ENCODE results near the gene METTL24.
"Not testable (repeated sequence)": the region's sequence is repeated elsewhere in the genome, so short reads cannot be mapped to it uniquely, and the experiment has no call there.

Gene METTL24

GRCh38 chr6:110246900-110247546 lies 111.1 kb downstream of the METTL24 start:
- no peak for DNase-seq

GRCh38 chr6:110246378-110246777 lies 111.8 kb downstream of the METTL24 start:
- no peak for DNase-seq

- DNase-seq: not testable (repeated sequence)
Measured at GRCh38 chr6:110244621-110245020, 113.5 kb downstream of the METTL24 start.

GRCh38 chr6:110239526-110240274 lies 118.4 kb downstream of the METTL24 start:
- no peak for DNase-seq

GRCh38 chr6:110236007-110236406 lies 122.1 kb downstream of the METTL24 start:
- DNase-seq: not testable (repeated sequence)

DNA sequence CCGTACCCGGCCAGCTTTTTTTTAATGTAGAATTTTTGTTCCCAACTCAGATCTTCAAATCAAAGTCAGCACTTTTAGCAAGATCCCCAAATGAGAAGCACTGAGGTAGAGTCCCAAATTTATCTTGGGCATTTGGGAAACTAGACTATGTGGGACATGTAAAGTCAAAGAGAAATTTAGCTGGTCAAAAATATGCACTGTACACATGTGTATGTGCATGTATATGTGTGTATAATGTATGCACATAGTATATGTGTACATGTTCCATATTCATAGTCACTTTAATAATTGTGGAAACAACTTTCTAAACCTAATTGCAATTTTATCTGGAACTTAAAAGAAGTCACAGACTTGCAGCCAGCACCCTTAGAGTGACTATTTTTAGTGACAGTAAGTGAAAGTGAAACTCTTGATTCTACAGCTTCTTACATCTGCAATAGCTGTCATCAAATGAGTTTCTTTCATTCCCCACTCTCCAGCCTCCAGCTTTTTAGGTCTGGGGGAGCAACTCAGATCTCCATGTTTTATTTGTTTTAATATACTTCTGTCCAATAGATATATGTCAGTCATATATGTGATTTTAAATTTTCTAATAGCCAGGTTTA lies 124.3 kb downstream of the METTL24 start:
- no peak for DNase-seq

GRCh38 chr6:110232450-110232849 lies 125.7 kb downstream of the METTL24 start:
- DNase-seq: no peak

GRCh38 chr6:110226261-110226660 lies 131.9 kb downstream of the METTL24 start:
- no peak for DNase-seq

- no peak for DNase-seq
Measured at GRCh38 chr6:110221738-110222137, 136.4 kb downstream of the METTL24 start.

DNA sequence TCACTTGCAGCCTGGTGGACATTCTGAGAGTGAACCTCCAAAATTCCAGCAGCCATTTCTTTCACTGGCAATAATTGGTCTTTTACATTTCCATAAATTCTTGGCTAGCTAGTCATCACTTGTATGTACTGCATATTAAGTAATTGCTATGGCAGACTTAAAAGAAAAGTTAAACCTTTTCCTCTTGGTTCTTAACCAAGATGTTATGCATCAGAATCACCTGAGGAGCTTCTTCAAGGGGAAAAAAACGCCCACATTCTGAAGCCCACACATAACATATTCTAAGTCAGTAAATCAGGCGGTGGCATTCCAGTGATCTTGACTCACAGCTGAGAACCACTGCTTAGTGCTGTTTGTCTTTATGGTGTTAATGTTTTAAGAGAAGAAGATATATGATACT lies 140.9 kb downstream of the METTL24 start:
- DNase-seq: no peak

DNA sequence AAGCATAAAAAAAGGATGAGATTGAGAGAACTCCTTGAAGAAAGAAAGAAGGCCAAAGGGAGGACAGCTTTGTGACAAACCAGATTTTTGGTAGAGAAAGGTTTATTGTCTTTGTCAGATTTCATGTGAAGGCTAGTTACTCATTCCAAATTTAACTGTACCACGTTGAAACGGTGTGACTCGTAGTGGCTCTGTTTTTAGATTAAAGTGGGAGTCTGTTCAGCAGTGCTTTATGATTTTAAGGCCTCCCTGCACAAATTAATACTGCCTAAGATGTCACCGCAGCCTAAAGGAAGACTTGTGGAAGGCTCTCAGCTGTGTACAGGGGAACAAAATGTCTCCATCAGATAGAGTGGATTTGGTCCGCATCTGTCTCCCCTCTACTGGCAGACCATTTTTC lies 142.0 kb downstream of the METTL24 start:
- DNase-seq: no peak

DNA sequence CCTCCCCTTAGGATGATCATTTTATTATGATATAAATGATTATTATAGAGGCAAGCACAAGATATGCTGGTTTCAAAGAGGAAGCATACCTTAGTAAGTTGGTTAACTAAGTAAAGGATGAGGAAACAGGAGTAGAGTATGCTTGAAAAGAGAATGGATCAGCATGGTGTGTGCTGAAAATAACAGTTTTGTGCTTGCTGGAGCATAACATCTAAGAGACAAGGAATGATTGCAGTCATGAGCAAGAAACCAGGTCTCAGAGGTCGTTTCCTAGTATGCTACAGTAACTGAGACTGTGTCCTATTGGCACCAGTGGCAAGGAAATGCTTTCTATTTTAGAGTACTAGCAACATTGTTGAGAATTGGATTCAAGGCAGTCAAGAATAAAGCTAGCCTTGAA lies 143.8 kb downstream of the METTL24 start:
- DNase-seq: no peak

GRCh38 chr6:110211753-110212152 lies 146.4 kb downstream of the METTL24 start:
- DNase-seq: no peak

DNA sequence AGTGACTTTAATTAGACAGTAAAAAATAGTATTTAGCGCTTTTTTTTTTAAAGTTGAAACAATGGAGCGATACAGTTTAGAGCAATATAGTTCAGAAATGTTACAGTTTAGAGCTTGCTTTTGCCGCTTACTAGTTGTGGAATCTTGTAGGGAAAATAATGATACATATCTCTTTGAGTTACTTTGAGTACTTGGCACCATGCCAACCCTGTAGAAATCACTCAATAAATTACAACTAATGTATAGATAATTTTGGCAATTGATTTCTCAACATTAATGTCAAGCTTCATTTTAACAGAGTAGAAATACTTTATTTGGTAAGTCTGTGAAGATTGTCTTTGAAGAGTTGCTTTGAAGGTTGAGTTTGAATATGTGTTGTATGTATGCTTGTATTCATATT lies 150.5 kb downstream of the METTL24 start:
- DNase-seq: no peak

- DNase-seq: no peak
Measured at GRCh38 chr6:110201151-110201884, 156.8 kb downstream of the METTL24 start.

DNA sequence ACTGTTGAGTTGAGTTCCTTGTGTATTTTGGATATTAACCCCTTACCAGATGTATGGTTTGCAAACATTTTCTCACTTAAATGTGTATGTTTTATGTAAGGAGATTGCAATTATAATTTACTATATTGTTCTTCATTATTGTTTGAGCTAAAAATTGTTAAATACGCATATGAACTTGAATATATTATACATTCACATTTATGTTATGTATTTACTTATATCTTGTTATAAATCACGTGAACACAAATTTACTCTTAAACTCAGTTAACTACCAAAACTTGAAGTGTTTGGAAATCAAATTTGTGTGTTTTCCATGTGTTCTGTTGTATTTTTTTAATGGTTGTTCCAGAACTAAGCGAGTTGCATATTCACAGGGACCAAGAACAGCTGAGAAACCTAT lies 159.6 kb downstream of the METTL24 start:
- no peak for DNase-seq

- DNase-seq: no peak
Measured at GRCh38 chr6:110196874-110197273, 161.3 kb downstream of the METTL24 start.

DNA sequence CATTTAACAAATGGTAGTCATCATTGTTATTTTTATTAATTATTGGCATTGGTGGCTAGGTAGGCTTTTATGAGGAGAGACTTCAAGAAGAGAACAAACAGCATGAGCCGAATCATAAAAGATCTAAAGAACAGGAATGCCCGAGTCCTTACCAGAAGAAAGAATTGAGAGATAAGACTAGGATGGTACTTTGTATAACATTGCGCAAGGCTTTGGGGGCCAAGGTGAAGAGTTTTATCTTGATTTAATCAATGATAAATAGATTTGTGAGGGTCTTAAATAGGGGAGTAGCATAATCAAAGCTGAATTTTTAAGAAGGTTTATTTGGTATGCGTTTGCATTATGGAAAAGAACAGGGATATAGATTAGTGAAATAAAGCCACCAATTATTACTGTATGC lies 162.5 kb downstream of the METTL24 start:
- DNase-seq: no peak

Measured in NCI-H748 treated with DMSO at 0.1 percent for 48 hours (cell line).